ENCODE data around the gene BCL2L12. TPM values are rescaled to one million over a fixed set of nuclear protein-coding genes. Genes with fewer than 3 reads are reported as not detected.

BCL2L12 gene
- total and polyA plus RNA-seq, 4 donors, result 1.6 to 15.7 (median 6.8) TPM

DNA sequence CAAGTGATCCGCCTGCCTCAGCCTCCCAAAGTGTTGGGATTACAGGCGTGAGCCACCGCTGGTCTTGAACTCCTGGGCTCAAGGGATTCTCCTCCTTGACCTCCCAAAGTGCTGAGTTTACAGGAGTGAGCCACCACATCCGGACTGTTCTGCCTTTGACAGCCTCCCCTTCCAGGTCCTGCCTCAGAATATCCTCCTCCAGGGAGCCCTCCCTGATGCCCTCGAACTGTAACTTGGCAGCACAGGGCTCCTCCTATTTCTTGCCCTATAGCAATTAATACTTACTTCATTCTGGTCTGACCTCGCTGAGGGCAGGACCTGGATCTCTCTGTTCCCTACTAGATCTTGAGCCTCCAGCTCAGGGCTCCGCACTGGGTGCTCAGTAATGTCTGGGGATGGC is 31.1 kb downstream of the BCL2L12 start:
- Histone ChIP-seq H3K9me3 (ENCODE audit: control insufficient read depth in 4 of 4, low read length in 3 of 4) (no peaks in the 10 kb centered on the region), H3K27ac (ENCODE audit: low read depth in 1 of 2, low read length in 2 of 2) (no peak overlapping the region), H3K36me3 (ENCODE audit: control insufficient read depth in 4 of 4, insufficient read depth in 3 of 4, low read depth in 1 of 4, low read length in 3 of 4) (no peaks in the 10 kb centered on the region), H3K4me1 (ENCODE audit: control insufficient read depth in 4 of 4, insufficient read depth in 4 of 4, low read length in 3 of 4) (no peaks in the 10 kb centered on the region), H3K4me3 (ENCODE audit: low read depth in 1 of 3, low read length in 3 of 3) (no peak overlapping the region), H3K27me3 (ENCODE audit: control insufficient read depth in 4 of 4, insufficient read depth in 4 of 4, low read length in 3 of 4) (no peaks in the 10 kb centered on the region), H3K9ac (ENCODE audit: low read depth in 1 of 2, low read length in 2 of 2) (no peak overlapping the region)
- DNase-seq (ENCODE audit: low spot score), result no peak
- TF ChIP-seq HNF4G (IDR thresholded peaks at IDR 0.05), result no peak
- no peak for TF ChIP-seq GABPA (IDR thresholded peaks at IDR 0.05 in 1 of 2, conservative IDR thresholded peaks at IDR 0.05 in 1 of 2)
- TF ChIP-seq, protein P1, sequence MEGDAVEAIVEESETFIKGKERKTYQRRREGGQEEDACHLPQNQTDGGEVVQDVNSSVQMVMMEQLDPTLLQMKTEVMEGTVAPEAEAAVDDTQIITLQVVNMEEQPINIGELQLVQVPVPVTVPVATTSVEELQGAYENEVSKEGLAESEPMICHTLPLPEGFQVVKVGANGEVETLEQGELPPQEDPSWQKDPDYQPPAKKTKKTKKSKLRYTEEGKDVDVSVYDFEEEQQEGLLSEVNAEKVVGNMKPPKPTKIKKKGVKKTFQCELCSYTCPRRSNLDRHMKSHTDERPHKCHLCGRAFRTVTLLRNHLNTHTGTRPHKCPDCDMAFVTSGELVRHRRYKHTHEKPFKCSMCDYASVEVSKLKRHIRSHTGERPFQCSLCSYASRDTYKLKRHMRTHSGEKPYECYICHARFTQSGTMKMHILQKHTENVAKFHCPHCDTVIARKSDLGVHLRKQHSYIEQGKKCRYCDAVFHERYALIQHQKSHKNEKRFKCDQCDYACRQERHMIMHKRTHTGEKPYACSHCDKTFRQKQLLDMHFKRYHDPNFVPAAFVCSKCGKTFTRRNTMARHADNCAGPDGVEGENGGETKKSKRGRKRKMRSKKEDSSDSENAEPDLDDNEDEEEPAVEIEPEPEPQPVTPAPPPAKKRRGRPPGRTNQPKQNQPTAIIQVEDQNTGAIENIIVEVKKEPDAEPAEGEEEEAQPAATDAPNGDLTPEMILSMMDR (IDR thresholded peaks at IDR 0.05; ENCODE audit: low read depth, low read length, missing input control), result no peak
- no peak for TF ChIP-seq EGR1 (IDR thresholded peaks at IDR 0.05; ENCODE audit: low read depth in 2 of 2)
- TF ChIP-seq, protein P2, sequence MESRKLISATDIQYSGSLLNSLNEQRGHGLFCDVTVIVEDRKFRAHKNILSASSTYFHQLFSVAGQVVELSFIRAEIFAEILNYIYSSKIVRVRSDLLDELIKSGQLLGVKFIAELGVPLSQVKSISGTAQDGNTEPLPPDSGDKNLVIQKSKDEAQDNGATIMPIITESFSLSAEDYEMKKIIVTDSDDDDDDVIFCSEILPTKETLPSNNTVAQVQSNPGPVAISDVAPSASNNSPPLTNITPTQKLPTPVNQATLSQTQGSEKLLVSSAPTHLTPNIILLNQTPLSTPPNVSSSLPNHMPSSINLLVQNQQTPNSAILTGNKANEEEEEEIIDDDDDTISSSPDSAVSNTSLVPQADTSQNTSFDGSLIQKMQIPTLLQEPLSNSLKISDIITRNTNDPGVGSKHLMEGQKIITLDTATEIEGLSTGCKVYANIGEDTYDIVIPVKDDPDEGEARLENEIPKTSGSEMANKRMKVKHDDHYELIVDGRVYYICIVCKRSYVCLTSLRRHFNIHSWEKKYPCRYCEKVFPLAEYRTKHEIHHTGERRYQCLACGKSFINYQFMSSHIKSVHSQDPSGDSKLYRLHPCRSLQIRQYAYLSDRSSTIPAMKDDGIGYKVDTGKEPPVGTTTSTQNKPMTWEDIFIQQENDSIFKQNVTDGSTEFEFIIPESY (IDR thresholded peaks at IDR 0.05), result no peak
- TF ChIP-seq HNF4A (conservative IDR thresholded peaks at IDR 0.05), result no peak
- no peak for TF ChIP-seq JUND (IDR thresholded peaks at IDR 0.05)
- no peak for TF ChIP-seq YY1 (IDR thresholded peaks at IDR 0.05)
- TF ChIP-seq, protein P3, sequence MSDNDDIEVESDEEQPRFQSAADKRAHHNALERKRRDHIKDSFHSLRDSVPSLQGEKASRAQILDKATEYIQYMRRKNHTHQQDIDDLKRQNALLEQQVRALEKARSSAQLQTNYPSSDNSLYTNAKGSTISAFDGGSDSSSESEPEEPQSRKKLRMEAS (IDR thresholded peaks at IDR 0.05), result no peak
- TF ChIP-seq RXRA (IDR thresholded peaks at IDR 0.05), result no peak
- TF ChIP-seq FOXA1 (IDR thresholded peaks at IDR 0.05), result no peak
- no peak for TF ChIP-seq SP1 (IDR thresholded peaks at IDR 0.05)
- no peak for TF ChIP-seq TAF1 (conservative IDR thresholded peaks at IDR 0.05)
- TF ChIP-seq, protein P4, sequence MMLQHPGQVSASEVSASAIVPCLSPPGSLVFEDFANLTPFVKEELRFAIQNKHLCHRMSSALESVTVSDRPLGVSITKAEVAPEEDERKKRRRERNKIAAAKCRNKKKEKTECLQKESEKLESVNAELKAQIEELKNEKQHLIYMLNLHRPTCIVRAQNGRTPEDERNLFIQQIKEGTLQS (IDR thresholded peaks at IDR 0.05), result no peak
- no peak for TF ChIP-seq FOXA2 (IDR thresholded peaks at IDR 0.05)
- TF ChIP-seq NR2F2 (IDR thresholded peaks at IDR 0.05), result no peak
- TF ChIP-seq RAD21 (IDR thresholded peaks at IDR 0.05), result no peak
- TF ChIP-seq, protein P5, sequence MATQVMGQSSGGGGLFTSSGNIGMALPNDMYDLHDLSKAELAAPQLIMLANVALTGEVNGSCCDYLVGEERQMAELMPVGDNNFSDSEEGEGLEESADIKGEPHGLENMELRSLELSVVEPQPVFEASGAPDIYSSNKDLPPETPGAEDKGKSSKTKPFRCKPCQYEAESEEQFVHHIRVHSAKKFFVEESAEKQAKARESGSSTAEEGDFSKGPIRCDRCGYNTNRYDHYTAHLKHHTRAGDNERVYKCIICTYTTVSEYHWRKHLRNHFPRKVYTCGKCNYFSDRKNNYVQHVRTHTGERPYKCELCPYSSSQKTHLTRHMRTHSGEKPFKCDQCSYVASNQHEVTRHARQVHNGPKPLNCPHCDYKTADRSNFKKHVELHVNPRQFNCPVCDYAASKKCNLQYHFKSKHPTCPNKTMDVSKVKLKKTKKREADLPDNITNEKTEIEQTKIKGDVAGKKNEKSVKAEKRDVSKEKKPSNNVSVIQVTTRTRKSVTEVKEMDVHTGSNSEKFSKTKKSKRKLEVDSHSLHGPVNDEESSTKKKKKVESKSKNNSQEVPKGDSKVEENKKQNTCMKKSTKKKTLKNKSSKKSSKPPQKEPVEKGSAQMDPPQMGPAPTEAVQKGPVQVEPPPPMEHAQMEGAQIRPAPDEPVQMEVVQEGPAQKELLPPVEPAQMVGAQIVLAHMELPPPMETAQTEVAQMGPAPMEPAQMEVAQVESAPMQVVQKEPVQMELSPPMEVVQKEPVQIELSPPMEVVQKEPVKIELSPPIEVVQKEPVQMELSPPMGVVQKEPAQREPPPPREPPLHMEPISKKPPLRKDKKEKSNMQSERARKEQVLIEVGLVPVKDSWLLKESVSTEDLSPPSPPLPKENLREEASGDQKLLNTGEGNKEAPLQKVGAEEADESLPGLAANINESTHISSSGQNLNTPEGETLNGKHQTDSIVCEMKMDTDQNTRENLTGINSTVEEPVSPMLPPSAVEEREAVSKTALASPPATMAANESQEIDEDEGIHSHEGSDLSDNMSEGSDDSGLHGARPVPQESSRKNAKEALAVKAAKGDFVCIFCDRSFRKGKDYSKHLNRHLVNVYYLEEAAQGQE (IDR thresholded peaks at IDR 0.05), result no peak
- 92% methylated on average over 7 of the region's 7 CpGs for WGBS
